HG03558 (cell line): ENCODE measurements around the gene BICRA.
"Not testable (repeated sequence)": the region's sequence is repeated elsewhere in the genome, so short reads cannot be mapped to it uniquely, and the experiment has no call there.

Experiments
- ATAC-seq: cut with Tn5 transposase; IDR thresholded peaks from one replicate; pipeline ENCODE4 v1.9.1; 2021; ENCODE audit warnings: moderate number of reproducible peaks; ENCODE audit not compliant: unreplicated experiment; ENCODE audit errors: extremely low read depth

The BICRA gene

GRCh38 chr19:47707135-47707925 is 98.4 kb downstream of the BICRA start:
- ATAC-seq: no peak

DNA sequence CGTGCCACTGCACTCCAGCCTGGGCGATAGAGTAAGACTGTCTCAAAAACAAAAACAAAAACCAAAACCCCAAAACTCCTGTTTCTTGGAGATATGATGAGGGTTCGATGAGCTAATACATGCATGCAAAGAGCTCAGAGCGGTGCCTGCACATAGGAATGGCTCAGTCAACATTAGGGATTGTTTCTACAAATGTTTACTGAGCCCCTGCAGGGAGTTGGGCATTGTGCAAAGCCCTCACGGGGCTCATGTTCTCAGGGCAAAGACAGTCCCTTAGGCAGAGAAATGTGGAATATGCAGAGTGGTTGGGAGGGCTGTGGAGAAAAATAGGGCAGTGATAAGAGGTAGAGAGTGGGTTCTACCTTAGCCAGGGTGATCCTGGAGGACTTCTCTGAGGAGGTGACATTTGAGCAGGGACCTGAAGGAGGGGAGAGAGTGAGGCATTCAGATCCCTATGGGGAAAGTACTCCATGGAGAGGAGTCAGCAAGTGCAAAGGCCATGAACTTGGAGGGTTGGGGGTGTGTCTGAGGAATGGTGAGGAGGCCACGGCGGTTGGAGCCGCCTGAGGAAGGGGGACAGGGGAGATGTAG is 102.8 kb downstream of the BICRA start:
- ATAC-seq: no peak

DNA sequence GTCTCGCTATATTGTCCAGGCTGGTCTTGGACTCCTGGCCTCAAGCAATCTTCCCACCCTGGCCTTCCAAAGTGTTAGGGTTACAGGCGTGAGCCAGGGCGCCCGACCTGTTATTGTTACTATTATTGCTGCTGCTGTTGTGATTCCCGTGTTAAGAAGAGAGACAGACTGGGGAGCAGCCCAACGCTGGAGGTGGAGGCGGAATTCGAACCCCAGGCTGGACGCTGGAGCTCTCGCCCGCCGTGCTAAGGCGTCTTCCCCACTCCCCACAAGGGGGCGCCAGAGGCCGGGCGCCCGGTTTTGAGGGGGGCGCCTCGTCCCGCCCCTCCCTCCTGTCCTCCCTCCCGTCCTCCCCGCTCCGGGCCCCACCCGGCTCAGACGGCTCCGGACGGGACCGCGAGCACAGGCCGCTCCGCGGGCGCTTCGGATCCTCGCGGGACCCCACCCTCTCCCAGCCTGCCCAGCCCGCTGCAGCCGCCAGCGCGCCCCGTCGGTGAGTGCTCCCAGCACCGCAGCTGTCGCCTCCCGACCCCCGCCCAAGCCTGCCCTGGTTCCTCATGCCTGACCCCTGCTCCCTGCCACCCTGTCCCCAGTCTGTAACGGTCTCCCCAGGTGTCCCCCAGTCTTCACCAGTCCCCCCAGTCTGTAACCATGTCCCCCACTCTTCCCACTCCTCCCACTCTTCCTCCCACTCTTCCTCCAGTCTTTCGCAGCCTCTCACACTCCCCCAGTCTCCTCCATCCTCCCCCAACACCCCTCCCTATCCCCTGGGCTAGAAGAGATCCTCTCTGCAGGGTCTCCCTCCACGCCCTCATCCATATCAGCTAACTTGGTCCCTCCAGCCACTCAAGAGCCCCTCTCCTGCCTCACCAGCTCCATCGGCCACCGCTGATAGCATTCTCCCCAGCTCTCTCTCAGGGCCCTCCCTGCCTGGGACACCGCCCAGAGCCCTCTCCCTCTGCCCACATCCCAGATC is 104.4 kb downstream of the BICRA start, which contains the start of gene EHD2:
Gene EHD2, plus strand, starts transcription at position 377 of the 976 bp plus-strand sequence. CDS start 3,191 bp downstream, outside the sequence.
- ATAC-seq: no peak

DNA sequence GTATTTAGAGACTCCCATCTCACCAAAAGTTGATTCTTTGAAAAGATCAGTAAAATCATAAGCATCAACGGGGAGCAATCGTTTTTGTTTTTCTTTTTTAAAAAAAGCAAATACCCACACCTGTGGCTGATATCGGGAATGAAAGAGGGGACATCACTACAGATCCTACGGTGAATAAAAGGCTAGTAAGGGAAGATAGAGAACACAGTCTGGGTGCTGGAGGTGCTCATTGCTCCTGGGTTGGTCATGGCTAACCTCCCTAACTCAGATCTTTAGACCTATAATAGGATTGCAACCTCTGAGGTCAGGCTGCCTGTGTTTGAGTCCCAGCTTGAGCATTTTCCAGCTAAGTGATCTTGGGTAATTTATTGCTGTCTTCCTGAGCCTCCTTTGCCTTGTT is 105.4 kb downstream of the BICRA start:
- ATAC-seq: no peak

- ATAC-seq: not testable (repeated sequence)
These were observed 105.9 kb downstream of the BICRA start for GRCh38 chr19:47714855-47715254.

DNA sequence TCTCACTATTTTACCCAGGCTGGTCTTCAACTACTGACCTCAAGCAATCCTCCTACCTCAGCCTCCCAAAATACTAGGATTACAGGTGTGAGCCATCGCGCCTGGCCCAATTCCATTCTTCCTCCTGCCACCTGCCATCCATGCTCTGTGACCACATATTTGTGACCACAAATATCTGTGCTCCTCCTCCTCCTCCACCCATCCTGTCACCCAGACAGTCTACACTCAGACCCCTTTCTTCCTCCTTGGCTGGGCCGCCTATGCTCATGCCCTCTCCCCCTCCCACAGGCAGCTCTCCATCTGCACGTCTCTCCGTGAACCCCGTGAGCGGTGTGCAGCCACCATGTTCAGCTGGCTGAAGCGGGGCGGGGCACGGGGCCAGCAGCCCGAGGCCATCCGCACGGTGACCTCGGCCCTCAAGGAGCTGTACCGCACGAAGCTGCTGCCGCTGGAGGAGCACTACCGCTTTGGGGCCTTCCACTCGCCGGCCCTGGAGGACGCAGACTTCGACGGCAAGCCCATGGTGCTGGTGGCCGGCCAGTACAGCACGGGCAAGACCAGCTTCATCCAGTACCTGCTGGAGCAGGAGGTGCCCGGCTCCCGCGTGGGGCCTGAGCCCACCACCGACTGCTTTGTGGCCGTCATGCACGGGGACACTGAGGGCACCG is 107.5 kb downstream of the BICRA start:
- ATAC-seq: no peak

DNA sequence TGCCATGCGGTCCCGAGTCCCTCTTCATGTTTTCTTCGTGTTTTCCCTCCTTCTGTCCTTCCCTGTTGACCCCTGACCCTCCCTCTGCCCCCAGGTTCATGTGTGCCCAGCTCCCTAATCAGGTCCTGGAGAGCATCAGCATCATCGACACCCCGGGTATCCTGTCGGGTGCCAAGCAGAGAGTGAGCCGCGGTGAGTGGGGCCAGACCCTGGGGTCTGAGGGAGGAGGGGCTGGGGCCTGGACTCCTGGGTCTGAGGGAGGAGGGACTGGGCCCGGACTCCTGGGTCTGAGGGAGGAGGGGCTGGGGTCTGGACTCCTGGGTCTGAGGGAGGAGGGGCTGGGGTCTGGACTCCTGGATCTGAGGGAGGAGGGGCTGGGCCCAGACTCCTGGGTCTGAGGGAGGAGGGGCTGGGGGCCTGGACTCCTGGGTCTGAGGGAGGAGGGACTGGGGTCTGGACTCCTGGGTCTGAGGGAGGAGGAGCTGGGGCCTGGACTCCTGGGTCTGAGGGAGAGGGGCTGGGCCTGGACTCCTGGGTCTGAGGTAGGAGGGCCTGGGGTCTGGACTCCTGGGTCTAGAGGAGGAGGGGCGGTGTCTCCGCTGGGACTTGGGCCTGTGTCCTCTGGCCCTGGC is 109.6 kb downstream of the BICRA start:
- not testable (repeated sequence) for ATAC-seq

- ATAC-seq: no peak
These were observed 110.3 kb downstream of the BICRA start for GRCh38 chr19:47719047-47719859.

GRCh38 chr19:47720669-47721422 is 111.9 kb downstream of the BICRA start:
- ATAC-seq: no peak

GRCh38 chr19:47723581-47723940 is 114.6 kb downstream of the BICRA start:
- no peak for ATAC-seq

GRCh38 chr19:47725759-47726401 is 116.9 kb downstream of the BICRA start:
- ATAC-seq: no peak

DNA sequence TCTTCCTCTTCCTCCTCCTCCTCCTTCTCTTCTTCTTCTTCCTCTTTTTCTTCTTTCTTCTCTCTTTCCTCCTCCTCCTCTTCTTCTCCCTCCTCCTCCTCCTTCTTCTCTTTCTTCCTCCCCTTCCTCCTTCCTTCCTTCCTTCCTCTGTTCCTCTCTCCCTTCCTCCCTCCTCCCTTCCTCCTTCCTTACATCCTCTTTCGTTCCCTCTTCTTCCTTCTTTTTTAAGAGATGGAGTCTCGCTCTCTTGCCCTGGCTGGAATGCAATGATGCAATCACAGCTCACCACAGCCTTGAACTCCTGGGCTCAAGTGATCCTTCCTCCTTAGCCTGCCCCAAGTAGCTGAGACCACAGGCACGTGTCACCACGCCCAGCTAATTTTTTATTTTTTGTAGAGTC is 117.5 kb downstream of the BICRA start:
- no peak for ATAC-seq

DNA sequence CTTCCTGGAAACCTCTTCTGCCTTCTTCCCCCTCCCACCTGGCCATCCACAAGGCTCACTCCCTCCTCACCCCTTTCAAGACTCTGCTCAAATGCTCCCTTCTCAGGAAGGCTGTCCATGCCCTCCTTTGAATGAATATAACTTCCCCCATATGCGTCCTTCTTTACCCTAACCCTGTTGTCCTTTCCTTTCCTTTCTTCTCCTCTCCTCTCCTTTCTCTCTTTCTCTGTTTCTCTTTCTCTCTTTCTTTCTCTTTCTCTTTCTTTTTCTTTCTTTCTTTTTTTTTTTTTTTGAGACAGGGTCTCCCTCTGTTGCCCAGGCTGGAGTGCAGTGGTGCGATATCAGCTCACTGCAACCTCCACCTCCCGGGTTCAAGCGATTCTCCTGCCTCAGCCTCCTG is 119.4 kb downstream of the BICRA start:
- ATAC-seq: not testable (repeated sequence)

DNA sequence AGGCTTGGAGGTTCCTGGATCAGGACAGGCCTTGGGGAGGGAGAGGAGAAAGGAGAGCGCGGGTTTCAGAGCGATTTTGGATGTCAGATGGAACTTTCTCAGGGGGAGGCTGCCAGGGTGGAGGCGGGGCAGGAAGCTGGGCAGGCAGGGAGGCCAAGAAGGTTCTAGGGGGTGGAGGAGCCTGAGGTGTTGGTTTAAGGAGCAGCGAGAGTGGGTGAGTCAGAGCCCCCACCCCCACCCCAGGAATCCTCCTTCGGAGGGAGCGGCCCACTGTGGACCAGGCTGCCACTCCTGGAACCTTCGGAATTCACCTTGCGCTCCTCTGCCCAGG is 120.5 kb downstream of the BICRA start:
- ATAC-seq: no peak

GRCh38 chr19:47729799-47730520 is 121.0 kb downstream of the BICRA start:
- no peak for ATAC-seq

DNA sequence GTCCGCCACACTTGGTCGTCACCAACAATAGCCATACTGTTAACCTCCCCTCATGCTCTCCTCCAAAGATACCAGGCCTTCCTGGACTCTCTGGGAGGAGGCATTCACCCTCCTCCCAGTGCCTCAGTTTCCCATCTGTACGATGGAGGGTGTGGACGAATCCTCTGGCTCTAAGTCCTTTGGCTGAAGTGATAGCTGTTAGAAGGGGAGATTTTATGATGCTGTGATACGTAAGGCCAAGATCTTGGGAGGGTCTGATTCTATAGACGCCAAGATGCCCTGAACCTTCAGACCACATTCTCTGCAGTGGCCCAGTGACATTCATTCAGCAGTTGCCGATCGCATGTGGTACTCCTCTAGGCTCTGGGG is 121.6 kb downstream of the BICRA start:
- no peak for ATAC-seq

GRCh38 chr19:47730910-47731309 is 122.0 kb downstream of the BICRA start:
- no peak for ATAC-seq
